ENCODE data around the gene PRKD2. TPM values are rescaled to one million over a fixed set of nuclear protein-coding genes. Genes with fewer than 3 reads are reported as not detected.

PRKD2 gene
- total RNA-seq, 1 experiment from 2014 or later, result 30.4 TPM

DNA sequence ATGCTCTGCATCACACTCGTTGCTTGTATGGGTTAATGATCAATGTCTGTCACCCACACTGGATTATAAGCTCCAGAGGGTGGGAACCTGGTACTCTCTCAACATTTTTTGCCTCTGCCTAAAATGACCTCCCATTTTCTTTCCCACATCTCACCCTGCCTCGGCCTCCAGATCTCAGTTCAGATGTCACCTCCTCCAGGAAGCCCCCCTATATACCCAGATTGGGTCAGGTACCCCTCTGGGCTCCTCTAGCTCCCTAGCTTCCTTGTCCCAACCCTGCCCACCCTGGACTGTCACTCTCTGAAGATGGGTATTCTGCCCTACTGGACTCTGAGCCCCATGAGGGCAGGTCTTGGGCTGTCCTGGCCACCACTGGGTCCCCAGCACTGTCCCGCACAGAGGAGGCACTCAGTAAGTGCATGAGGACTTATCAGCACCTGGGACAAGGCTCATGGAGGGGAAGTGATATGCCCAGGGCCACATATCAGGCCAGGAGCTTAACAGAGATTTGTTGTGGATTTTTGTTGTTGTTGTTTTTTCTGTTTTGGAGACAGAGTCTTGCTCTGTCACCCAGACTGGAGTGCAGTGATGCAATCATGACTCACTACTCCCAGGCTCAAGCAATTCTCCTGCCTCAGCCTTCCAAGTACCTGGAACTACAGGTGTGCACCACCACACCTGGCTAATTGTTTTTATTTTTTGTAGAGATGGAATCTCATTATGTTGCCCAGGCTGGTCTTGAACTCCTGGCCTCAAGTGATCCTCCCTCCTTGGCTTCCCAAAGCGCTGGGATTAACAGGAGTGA is 23.8 kb downstream of the PRKD2 start:
- Mint-ChIP-seq H3K9me3 (ENCODE audit: unreplicated experiment) (no peaks in the 10 kb centered on the region), H3K27ac (ENCODE audit: low read depth, unreplicated experiment) (peak overlapping the region; percentile 74), H3K36me3 (ENCODE audit: insufficient read depth, unreplicated experiment) (peaks cover 97% of the 10 kb centered on the region), H3K4me3 (ENCODE audit: unreplicated experiment) (no peak overlapping the region), H3K4me1 (ENCODE audit: insufficient read depth, unreplicated experiment) (no peaks in the 10 kb centered on the region), H3K27me3 (ENCODE audit: insufficient read depth, unreplicated experiment) (no peaks in the 10 kb centered on the region)
- BruUV-seq (replicated peaks), result no TSS peak
- peak; percentile 25 for DNase-seq (ENCODE audit: unreplicated experiment)
- POLR2A ChIA-PET, result no interaction called here
- TF ChIP-seq, protein P1, sequence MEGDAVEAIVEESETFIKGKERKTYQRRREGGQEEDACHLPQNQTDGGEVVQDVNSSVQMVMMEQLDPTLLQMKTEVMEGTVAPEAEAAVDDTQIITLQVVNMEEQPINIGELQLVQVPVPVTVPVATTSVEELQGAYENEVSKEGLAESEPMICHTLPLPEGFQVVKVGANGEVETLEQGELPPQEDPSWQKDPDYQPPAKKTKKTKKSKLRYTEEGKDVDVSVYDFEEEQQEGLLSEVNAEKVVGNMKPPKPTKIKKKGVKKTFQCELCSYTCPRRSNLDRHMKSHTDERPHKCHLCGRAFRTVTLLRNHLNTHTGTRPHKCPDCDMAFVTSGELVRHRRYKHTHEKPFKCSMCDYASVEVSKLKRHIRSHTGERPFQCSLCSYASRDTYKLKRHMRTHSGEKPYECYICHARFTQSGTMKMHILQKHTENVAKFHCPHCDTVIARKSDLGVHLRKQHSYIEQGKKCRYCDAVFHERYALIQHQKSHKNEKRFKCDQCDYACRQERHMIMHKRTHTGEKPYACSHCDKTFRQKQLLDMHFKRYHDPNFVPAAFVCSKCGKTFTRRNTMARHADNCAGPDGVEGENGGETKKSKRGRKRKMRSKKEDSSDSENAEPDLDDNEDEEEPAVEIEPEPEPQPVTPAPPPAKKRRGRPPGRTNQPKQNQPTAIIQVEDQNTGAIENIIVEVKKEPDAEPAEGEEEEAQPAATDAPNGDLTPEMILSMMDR (IDR thresholded peaks at IDR 0.05; ENCODE audit: unreplicated experiment), result no peak
- CTCF ChIA-PET, result interaction anchor here (0.6 to 3.9 kb wide), 5 partner anchors 12 to 1751 kb away, joined by 3 to 27 read pairs (median 4); no protein-coding TSS in a partner anchor
- intact Hi-C loops (cut with micrococcal nuclease), result no loop called here

DNA sequence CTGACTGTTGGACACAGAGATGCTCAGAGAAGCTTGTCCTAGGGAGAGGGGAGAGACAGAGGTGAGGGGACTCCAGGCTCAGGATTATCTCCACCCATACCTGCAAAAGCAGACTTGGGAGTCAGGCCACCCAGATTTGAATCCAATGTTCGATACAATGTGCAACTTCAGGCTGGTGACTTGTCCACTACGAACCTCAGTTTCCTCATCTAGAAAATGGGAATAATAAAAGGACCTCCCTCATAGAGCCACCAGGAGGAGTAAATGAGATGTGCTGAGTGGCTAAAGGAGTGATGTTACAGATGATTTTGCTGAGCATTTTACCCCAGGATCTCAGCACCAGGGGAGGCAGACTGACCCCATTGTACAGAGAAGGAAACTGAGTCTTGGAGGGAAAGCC is 25.0 kb downstream of the PRKD2 start:
- Mint-ChIP-seq H3K4me3 (ENCODE audit: unreplicated experiment) (no peak overlapping the region), H3K27me3 (ENCODE audit: insufficient read depth, unreplicated experiment) (no peaks in the 10 kb centered on the region), H3K9me3 (ENCODE audit: unreplicated experiment) (no peaks in the 10 kb centered on the region), H3K36me3 (ENCODE audit: insufficient read depth, unreplicated experiment) (peaks cover 97% of the 10 kb centered on the region), H3K27ac (ENCODE audit: low read depth, unreplicated experiment) (peak overlapping the region; percentile 74), H3K4me1 (ENCODE audit: insufficient read depth, unreplicated experiment) (no peaks in the 10 kb centered on the region)
- ChIA-PET CTCF (interaction anchor here (1.3 to 3.4 kb wide), 2 partner anchors 12 to 75 kb away, joined by 6 to 17 read pairs; no protein-coding TSS in a partner anchor), POLR2A (interaction anchor here (1.2 kb wide), 1 partner anchor 13 kb away, joined by 3 read pairs; no protein-coding TSS in a partner anchor)
- intact Hi-C loops (cut with micrococcal nuclease), result no loop called here
- BruUV-seq (replicated peaks), result no TSS peak
- no peak for DNase-seq (ENCODE audit: unreplicated experiment)
- TF ChIP-seq, protein P1 (IDR thresholded peaks at IDR 0.05; ENCODE audit: unreplicated experiment), result no peak

DNA sequence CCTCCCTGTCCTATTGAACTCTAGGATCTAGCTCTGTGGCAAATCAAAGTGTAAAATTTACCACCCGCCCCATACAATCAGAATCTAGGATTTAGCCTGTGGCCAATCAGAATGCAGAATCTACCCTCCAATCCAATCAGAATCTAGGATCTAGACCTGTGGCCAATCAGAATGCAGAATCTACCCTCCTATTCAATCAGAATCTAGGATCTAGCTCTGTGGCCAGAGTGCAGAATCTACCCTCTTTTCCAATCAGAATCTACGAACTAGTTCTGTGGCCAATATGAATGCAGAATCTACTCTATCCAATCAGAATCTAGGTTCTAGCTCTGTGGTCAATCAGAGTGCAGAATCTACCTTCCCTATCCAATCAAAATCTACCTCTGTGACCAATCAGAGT is 25.8 kb downstream of the PRKD2 start:
- Mint-ChIP-seq H3K27me3 (ENCODE audit: insufficient read depth, unreplicated experiment) (no peaks in the 10 kb centered on the region), H3K9me3 (ENCODE audit: unreplicated experiment) (no peaks in the 10 kb centered on the region), H3K36me3 (ENCODE audit: insufficient read depth, unreplicated experiment) (peaks cover 97% of the 10 kb centered on the region), H3K27ac (ENCODE audit: low read depth, unreplicated experiment) (no peak overlapping the region), H3K4me1 (ENCODE audit: insufficient read depth, unreplicated experiment) (no peaks in the 10 kb centered on the region), H3K4me3 (ENCODE audit: unreplicated experiment) (no peak overlapping the region)
- intact Hi-C loops (cut with micrococcal nuclease), result no loop called here
- ChIA-PET POLR2A (interaction anchor here (1.2 kb wide), 1 partner anchor 13 kb away, joined by 3 read pairs; no protein-coding TSS in a partner anchor), CTCF (interaction anchor here (1.3 to 3.4 kb wide), 2 partner anchors 13 to 74 kb away, joined by 6 to 17 read pairs; no protein-coding TSS in a partner anchor)
- BruUV-seq (replicated peaks), result no TSS peak
- no peak for DNase-seq (ENCODE audit: unreplicated experiment)
- TF ChIP-seq, protein P1 (IDR thresholded peaks at IDR 0.05; ENCODE audit: unreplicated experiment), result no peak

DNA sequence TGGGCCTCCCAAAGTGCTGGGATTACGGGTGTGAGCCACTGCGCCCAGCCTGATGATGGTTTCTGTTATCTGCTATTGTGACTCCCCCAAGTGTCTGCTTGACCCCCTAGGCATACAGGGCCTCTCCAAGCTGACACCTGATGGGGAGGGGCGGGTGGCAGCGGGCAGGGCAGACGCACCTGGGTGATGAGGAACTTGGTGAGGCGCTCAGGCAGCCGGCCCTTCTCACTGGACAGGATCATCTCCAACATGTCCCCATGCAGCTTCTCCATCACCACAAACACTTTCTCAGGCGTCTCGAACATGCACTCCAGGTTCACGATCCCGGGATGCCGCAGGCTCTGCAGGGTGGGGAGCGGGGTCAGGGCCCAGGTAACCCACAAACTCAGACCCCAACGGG is 27.6 kb downstream of the PRKD2 start:
- Mint-ChIP-seq H3K4me3 (ENCODE audit: unreplicated experiment) (no peak overlapping the region), H3K9me3 (ENCODE audit: unreplicated experiment) (no peaks in the 10 kb centered on the region), H3K4me1 (ENCODE audit: insufficient read depth, unreplicated experiment) (no peaks in the 10 kb centered on the region), H3K27me3 (ENCODE audit: insufficient read depth, unreplicated experiment) (no peaks in the 10 kb centered on the region), H3K36me3 (ENCODE audit: insufficient read depth, unreplicated experiment) (peaks cover 99% of the 10 kb centered on the region), H3K27ac (ENCODE audit: low read depth, unreplicated experiment) (no peak overlapping the region)
- intact Hi-C loops (cut with micrococcal nuclease), result no loop called here
- TF ChIP-seq, protein P1 (IDR thresholded peaks at IDR 0.05; ENCODE audit: unreplicated experiment), result no peak
- ChIA-PET CTCF (interaction anchor here (0.6 to 3.4 kb wide), 2 partner anchors 15 to 24 kb away, joined by 6 to 17 read pairs; no protein-coding TSS in a partner anchor), POLR2A (no interaction called here)
- no TSS peak for BruUV-seq (replicated peaks)
- no peak for DNase-seq (ENCODE audit: unreplicated experiment)
